ENCODE data around the gene SPPL2A. TPM values are rescaled to one million over a fixed set of nuclear protein-coding genes. Genes with fewer than 3 reads are reported as not detected.
"Not testable (repeated sequence)": the region's sequence is repeated elsewhere in the genome, so short reads cannot be mapped to it uniquely, and the experiment has no call there.

Gene SPPL2A
- total and polyA plus RNA-seq, 4 donors = 67.5 to 135 (median 93.2) TPM

DNA sequence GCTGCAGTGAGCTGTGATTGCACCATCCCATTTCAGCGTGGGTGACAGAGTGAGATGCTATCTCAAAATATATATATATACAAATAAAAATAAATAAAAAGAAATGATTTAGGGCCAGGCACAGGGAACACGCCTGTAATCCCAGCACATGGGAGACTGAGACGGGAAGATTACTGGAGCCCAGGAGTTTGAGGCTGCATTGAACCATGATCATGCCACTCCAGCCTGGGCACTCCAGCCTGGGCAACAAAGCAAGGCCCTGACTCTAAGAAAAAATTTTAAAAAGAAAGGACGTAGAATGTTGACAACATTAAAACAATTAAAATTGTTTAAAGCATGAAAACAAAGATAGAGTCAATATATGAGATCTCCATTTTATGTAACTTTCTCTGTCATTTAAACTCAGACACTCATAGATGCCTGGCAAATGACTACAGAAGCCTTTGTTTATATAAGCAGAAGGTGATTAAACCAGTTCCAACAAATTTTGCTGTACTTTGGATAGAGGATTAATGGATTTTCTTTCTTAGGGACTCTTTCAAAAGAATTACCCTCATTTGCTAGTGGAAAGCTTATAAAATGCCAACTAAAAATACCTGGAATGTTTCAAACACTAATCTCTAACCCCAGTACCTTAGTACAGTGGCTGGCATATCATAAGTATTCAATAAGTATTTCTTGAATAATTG is 68.3 kb downstream of the SPPL2A start:
- Histone ChIP-seq H3K27ac (ENCODE audit: low read depth in 1 of 2, low read length in 2 of 2) (peak overlapping the region; percentile 58 to 82), H3K27me3 (ENCODE audit: control insufficient read depth in 4 of 4, insufficient read depth in 4 of 4, low read length in 3 of 4) (no peaks in the 10 kb centered on the region), H3K9ac (ENCODE audit: low read depth in 1 of 2, low read length in 2 of 2) (peak overlapping the region in 1 of 2 donors; percentile 22), H3K36me3 (ENCODE audit: control insufficient read depth in 4 of 4, insufficient read depth in 3 of 4, low read depth in 1 of 4, low read length in 3 of 4) (no peaks in the 10 kb centered on the region), H3K4me3 (ENCODE audit: low read depth in 1 of 3, low read length in 3 of 3) (no peak overlapping the region), H3K9me3 (ENCODE audit: control insufficient read depth in 4 of 4, low read length in 3 of 4) (no peaks in the 10 kb centered on the region), H3K4me1 (ENCODE audit: control insufficient read depth in 4 of 4, insufficient read depth in 4 of 4, low read length in 3 of 4) (peaks cover 4 to 12% (median 7%) of the 10 kb centered on the region in 4 donors)
- TF ChIP-seq MAX (IDR thresholded peaks at IDR 0.05) (no peak), YY1 (IDR thresholded peaks at IDR 0.05) (peak; percentile 54), ZBTB33 (IDR thresholded peaks at IDR 0.05) (peak; percentile 41), EGR1 (IDR thresholded peaks at IDR 0.05; ENCODE audit: low read depth in 2 of 2) (no peak), JUND (IDR thresholded peaks at IDR 0.05) (peak in 1 of 2 donors; percentile 37), REST (IDR thresholded peaks at IDR 0.05) (no peak), FOXA2 (IDR thresholded peaks at IDR 0.05) (peak; percentile 83), RAD21 (IDR thresholded peaks at IDR 0.05) (peak; percentile 5 to 30), HNF4G (IDR thresholded peaks at IDR 0.05) (peak; percentile 47), FOXA1 (IDR thresholded peaks at IDR 0.05) (peak; percentile 68), HNF4A (conservative IDR thresholded peaks at IDR 0.05) (peak; percentile 87 to 88), TAF1 (conservative IDR thresholded peaks at IDR 0.05) (no peak), NR2F2 (IDR thresholded peaks at IDR 0.05) (no peak), SP1 (IDR thresholded peaks at IDR 0.05) (peak; percentile 81), GABPA (IDR thresholded peaks at IDR 0.05 in 1 of 2, conservative IDR thresholded peaks at IDR 0.05 in 1 of 2) (no peak), ATF3 (IDR thresholded peaks at IDR 0.05) (no peak), RXRA (IDR thresholded peaks at IDR 0.05) (peak; percentile 37 to 55)
- TF ChIP-seq, protein P1, sequence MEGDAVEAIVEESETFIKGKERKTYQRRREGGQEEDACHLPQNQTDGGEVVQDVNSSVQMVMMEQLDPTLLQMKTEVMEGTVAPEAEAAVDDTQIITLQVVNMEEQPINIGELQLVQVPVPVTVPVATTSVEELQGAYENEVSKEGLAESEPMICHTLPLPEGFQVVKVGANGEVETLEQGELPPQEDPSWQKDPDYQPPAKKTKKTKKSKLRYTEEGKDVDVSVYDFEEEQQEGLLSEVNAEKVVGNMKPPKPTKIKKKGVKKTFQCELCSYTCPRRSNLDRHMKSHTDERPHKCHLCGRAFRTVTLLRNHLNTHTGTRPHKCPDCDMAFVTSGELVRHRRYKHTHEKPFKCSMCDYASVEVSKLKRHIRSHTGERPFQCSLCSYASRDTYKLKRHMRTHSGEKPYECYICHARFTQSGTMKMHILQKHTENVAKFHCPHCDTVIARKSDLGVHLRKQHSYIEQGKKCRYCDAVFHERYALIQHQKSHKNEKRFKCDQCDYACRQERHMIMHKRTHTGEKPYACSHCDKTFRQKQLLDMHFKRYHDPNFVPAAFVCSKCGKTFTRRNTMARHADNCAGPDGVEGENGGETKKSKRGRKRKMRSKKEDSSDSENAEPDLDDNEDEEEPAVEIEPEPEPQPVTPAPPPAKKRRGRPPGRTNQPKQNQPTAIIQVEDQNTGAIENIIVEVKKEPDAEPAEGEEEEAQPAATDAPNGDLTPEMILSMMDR (IDR thresholded peaks at IDR 0.05; ENCODE audit: low read depth, low read length, missing input control) = no peak
- WGBS = 52% methylated on average over 4 of the region's 4 CpGs
- no peak for DNase-seq (ENCODE audit: low spot score)

- not testable (repeated sequence) for H3K4me3 ChIP-seq (ENCODE audit: low read depth in 1 of 3, low read length in 3 of 3); H3K9me3 ChIP-seq (ENCODE audit: control insufficient read depth in 4 of 4, low read length in 3 of 4); H3K36me3 ChIP-seq (ENCODE audit: control insufficient read depth in 4 of 4, insufficient read depth in 3 of 4, low read depth in 1 of 4, low read length in 3 of 4); H3K27me3 ChIP-seq (ENCODE audit: control insufficient read depth in 4 of 4, insufficient read depth in 4 of 4, low read length in 3 of 4); H3K27ac ChIP-seq (ENCODE audit: low read depth in 1 of 2, low read length in 2 of 2); H3K9ac ChIP-seq (ENCODE audit: low read depth in 1 of 2, low read length in 2 of 2); DNase-seq (ENCODE audit: low spot score)
- H3K4me1 ChIP-seq (ENCODE audit: control insufficient read depth in 4 of 4, insufficient read depth in 4 of 4, low read length in 3 of 4) = peaks cover 4 to 12% (median 7%) of the 10 kb centered on the region in 4 donors
- whole genome bisulfite sequencing = 94% methylated on average over 9 of the region's 9 CpGs
These were observed 70.8 kb downstream of the SPPL2A start for GRCh38 chr15:50694634-50695165.

Data from liver (tissue), 9 donors.